PFSK-1 (cell line): ENCODE measurements around the gene TMEM54.

Experiments
- FOXP2 ChIP-seq: optimal IDR thresholded peaks from 2 replicates; pipeline ENCODE3; 2011; ENCODE audit warnings: borderline replicate concordance, control low read depth, inconsistent platforms; ENCODE audit not compliant: insufficient read depth; ENCODE audit errors: extremely low read length, extremely low read depth
- POLR2AphosphoS5 ChIP-seq: IDR thresholded peaks from 2 replicates; pipeline ENCODE4 v1.6.1; 2012; ENCODE audit warnings: low read depth, mild to moderate bottlenecking, control low read depth, low read length, moderate library complexity
- SIN3A ChIP-seq: IDR thresholded peaks from 2 replicates; pipeline ENCODE4 v1.6.1; 2012; ENCODE audit warnings: mild to moderate bottlenecking, low read length, moderate library complexity, borderline replicate concordance; ENCODE audit not compliant: insufficient read depth
- TAF1 ChIP-seq: IDR thresholded peaks from 2 replicates; pipeline ENCODE4 v1.6.1; 2012; ENCODE audit warnings: low read length, control low read depth, borderline replicate concordance; ENCODE audit not compliant: insufficient read depth
- TF ChIP-seq, protein P1 (sequence below), 2 experiments: IDR thresholded peaks; 2 replicates each; pipeline versions ENCODE4 v1.6.1 to v1.8.0; 2011 to 2012; ENCODE audit warnings: low read depth in 2 of 2, low read length in 2 of 2, control low read depth in 1 of 2, inconsistent platforms in 1 of 2, mild to moderate bottlenecking in 1 of 2, moderate library complexity in 1 of 2; ENCODE audit not compliant: insufficient read depth in 1 of 2

The TMEM54 gene

DNA sequence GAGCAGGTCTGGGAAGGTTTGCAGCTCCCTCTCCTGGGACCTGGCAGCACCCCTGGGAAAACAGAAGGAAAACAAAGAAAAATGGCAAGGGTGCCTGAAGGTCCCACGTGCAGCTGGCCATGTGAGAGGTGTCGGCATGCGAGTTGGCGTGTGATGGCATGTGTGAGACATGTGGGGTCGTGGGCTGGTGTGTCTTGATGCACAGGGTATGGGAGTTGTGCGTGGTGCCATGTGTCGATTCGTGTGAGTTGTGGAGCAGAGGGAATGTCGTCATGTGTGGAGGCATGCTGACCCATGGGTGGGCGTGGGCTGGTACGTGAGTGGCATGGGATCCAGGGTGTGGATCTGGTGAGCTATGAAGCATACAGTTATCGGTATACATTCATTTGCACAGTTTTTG, 13.6 kb downstream of the TMEM54 start:
- TF ChIP-seq FOXP2: no peak
- TF ChIP-seq TAF1: no peak
- TF ChIP-seq, protein P1, sequence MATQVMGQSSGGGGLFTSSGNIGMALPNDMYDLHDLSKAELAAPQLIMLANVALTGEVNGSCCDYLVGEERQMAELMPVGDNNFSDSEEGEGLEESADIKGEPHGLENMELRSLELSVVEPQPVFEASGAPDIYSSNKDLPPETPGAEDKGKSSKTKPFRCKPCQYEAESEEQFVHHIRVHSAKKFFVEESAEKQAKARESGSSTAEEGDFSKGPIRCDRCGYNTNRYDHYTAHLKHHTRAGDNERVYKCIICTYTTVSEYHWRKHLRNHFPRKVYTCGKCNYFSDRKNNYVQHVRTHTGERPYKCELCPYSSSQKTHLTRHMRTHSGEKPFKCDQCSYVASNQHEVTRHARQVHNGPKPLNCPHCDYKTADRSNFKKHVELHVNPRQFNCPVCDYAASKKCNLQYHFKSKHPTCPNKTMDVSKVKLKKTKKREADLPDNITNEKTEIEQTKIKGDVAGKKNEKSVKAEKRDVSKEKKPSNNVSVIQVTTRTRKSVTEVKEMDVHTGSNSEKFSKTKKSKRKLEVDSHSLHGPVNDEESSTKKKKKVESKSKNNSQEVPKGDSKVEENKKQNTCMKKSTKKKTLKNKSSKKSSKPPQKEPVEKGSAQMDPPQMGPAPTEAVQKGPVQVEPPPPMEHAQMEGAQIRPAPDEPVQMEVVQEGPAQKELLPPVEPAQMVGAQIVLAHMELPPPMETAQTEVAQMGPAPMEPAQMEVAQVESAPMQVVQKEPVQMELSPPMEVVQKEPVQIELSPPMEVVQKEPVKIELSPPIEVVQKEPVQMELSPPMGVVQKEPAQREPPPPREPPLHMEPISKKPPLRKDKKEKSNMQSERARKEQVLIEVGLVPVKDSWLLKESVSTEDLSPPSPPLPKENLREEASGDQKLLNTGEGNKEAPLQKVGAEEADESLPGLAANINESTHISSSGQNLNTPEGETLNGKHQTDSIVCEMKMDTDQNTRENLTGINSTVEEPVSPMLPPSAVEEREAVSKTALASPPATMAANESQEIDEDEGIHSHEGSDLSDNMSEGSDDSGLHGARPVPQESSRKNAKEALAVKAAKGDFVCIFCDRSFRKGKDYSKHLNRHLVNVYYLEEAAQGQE (IDR thresholded peaks at IDR 0.05; ENCODE audit: insufficient read depth in 1 of 2, low read depth in 2 of 2, low read length in 2 of 2): no peak
- TF ChIP-seq SIN3A: no peak
- TF ChIP-seq POLR2AphosphoS5: no peak

DNA sequence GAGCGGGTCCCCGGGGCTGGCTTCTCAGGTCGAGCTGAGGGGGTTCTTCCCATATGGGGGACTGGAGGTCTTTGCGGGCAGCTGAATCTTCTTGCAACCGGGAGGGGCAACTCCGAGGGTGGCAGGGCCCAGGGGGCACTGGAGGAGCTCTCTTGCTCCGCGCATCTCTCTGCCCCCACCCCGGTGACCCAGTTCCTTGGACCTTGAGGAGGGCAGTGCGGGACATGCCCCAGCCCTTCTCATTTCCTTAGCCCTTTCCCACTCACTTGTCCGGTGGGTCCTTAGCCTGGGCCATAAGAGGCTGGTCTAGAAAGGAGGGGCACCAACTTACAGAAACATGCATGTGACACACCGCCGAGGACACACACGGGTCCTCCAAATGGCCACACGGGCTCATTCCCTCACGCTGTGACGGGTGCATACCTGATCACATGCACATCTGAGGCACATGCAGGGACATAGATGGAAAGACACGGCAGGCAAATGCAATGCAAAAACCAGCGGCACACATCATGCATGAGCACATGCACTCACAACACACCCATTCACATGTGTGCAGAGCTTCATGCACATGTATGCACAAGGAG, 14.3 kb downstream of the TMEM54 start:
- TF ChIP-seq POLR2AphosphoS5 (no peak), SIN3A (no peak), TAF1 (no peak), FOXP2 (no peak)
- TF ChIP-seq, protein P1 (IDR thresholded peaks at IDR 0.05; ENCODE audit: insufficient read depth in 1 of 2, low read depth in 2 of 2, low read length in 2 of 2): no peak

DNA sequence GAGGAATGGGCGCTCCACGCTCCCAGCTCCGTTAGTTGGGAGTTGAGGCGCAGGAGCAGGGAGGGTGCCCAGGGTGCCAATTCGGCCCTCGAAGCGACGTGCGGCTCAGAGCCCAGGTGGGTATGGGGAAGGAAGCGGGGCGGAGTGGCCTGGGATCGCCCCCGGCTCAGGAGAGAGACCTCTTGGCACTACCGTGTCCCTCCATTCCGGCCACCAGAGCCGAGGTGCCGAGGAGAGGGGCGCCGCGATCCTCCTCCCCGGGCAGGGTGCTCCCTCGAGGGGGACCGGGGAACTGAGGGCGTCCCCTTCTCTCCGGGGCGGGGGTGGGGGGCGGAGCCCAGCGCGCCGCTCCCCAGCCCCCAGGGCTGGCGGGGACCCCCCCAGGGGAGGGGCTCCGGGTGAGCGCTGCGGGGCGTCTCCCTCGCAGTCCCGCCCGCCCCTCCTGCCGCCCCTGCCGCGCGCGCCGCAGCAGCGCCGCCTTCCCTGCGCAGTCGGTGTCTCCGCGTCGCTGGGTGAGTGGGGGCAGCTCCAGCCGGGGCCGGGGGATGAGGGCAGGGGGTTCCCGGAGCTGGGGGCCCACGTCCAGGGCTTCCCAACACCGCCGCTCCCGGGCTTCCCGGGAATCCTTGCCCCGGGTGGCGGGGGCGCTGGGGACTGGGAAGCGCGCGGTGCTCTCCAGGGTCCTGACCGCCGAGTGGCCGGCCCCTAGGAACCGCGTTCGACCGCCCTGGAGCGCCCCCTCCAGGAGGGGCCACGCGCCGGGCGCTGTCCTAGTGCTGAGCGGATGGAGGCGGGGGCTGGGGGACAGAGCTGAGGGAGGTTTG, 15.0 kb downstream of the TMEM54 start, which contains the start of gene HPCA:
Gene HPCA, plus strand, starts transcription at position 488 of the 824 bp plus-strand sequence. CDS start 2,408 bp downstream, outside the sequence.
- TF ChIP-seq FOXP2 (peak; percentile 28), POLR2AphosphoS5 (no peak), TAF1 (no peak), SIN3A (peak; percentile 99)
- TF ChIP-seq, protein P1 (IDR thresholded peaks at IDR 0.05; ENCODE audit: insufficient read depth in 1 of 2, low read depth in 2 of 2, low read length in 2 of 2): peak; percentile 97 to 100

DNA sequence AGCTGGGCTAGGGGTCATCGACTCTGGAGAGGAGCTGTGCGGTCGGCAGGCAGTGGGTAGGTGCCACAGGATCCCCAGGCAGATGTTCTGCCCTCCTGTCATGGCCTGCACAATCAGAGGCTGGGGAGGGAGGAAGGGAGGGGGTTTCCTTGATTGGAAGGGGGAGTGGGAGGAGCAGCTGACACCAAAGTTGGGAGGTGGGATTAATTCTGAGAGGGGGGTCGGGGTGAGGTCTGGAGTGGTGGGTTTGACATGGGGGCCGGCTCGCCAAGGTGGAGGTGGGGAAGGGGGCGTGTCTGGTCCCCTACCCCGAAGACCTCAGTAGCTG, 15.5 kb downstream of the TMEM54 start:
- no peak for TF ChIP-seq SIN3A
- TF ChIP-seq, protein P1 (IDR thresholded peaks at IDR 0.05; ENCODE audit: insufficient read depth in 1 of 2, low read depth in 2 of 2, low read length in 2 of 2): peak in 1 of 2 experiments; percentile 24; a peak in 1 of 4 replicates

DNA sequence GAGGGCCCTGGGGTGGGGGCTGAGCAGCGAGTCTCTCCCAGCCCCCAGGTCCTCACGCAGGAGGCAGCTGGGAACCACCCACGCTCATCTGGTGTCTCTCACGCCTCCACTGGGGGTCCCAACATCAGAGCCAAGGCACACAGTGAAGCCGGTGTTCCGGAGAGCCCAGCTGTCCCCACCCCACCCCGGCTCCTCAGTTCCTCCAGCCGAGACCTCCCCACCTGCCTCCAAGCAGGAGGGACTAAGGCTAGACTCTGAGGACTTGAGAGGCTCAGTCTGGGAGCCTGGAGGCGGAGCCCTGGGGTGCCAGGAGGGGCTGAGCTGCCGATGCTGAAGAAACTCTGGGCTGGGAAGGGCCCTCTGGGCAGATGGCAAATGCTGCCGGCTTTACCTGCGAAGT, 16.5 kb downstream of the TMEM54 start:
- TF ChIP-seq, protein P1 (IDR thresholded peaks at IDR 0.05; ENCODE audit: insufficient read depth in 1 of 2, low read depth in 2 of 2, low read length in 2 of 2): no peak
- TF ChIP-seq SIN3A (no peak), FOXP2 (no peak), POLR2AphosphoS5 (no peak), TAF1 (no peak)
